Skin epidermis (tissue), 12 donors: Measurements from ENCODE around the gene HSPB2.
"Not testable (repeated sequence)": the region's sequence is repeated elsewhere in the genome, so short reads cannot be mapped to it uniquely, and the experiment has no call there.

ENCODE experiments used
- H3K27ac ChIP-seq, 21 experiments: fragments of 200-600 bp; sonication (generic) in 11 of 21; one replicate each; pipeline ENCODE4 v1.5.0; 2020; ENCODE audit warnings: mild to moderate bottlenecking in 3 of 21, inconsistent platforms in 2 of 21, moderate library complexity in 2 of 21
- H3K4me3 ChIP-seq, 7 experiments: fragments of 200-600 bp; sonication (generic) in 2 of 7; one replicate each; pipeline ENCODE4 v1.5.0; 2020; ENCODE audit warnings: inconsistent platforms in 2 of 7, mild to moderate bottlenecking in 2 of 7, moderate library complexity in 1 of 7

The HSPB2 gene

GRCh38 chr11:111911563-111912401 is 752 bp upstream of the HSPB2 start, which contains the start of gene CRYAB:
TSS of gene CRYAB (minus strand) at chr11:111911770. CDS start at chr11:111911724, 46 bp downstream.
- Histone ChIP-seq H3K27ac (peak within 1 kb of the TSS in 20 of 21 experiments; percentile 31 to 92 (median 77)), H3K4me3 (peak within 1 kb of the TSS; percentile 13 to 43 (median 27))

DNA sequence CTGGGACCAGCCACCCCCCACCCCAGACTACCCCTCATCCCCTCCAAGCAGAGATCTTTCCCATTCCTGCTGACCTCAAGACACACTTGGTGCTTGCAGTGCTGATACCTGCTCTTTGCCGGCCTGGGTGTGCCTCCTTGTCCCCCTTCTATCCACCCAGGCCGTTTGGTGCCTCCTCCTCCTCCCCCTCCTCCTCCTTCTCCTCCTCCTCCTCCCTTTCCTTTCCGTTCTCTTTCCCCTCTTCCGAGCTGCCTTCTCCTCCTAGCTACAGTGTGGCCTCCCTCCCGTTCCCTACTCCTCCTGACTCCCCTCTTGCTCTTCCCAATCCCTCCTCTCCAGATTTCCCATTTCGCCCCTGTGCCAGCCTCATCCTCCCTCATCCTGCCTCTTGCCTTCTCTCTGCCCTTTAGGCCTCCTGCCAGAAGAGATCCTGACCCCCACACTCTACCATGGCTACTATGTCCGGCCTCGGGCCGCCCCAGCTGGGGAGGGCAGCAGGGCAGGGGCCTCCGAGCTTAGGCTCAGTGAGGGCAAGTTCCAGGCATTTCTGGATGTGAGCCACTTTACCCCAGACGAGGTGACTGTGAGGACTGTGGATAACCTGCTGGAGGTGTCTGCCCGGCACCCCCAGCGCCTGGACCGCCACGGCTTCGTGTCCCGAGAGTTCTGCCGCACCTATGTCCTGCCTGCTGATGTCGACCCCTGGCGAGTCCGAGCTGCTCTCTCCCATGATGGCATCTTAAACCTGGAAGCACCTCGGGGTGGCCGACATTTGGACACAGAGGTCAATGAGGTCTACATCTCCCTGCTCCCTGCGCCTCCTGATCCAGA is 712 bp downstream of the HSPB2 start:
- Histone ChIP-seq H3K27ac (peak overlapping the region; percentile 29 to 92 (median 75)), H3K4me3 (peak overlapping the region; percentile 13 to 43 (median 27))

- peak overlapping the region in 3 of 7 experiments; percentile 29 to 43 (median 34) for H3K4me3 ChIP-seq
- peak overlapping the region in 19 of 21 experiments; percentile 47 to 92 (median 77) for H3K27ac ChIP-seq
Measured at GRCh38 chr11:111913997-111914396, 1.5 kb downstream of the HSPB2 start.

GRCh38 chr11:111916768-111917167 is 4.2 kb downstream of the HSPB2 start:
- no peak overlapping the region for H3K27ac ChIP-seq
- H3K4me3 ChIP-seq, result no peak overlapping the region

DNA sequence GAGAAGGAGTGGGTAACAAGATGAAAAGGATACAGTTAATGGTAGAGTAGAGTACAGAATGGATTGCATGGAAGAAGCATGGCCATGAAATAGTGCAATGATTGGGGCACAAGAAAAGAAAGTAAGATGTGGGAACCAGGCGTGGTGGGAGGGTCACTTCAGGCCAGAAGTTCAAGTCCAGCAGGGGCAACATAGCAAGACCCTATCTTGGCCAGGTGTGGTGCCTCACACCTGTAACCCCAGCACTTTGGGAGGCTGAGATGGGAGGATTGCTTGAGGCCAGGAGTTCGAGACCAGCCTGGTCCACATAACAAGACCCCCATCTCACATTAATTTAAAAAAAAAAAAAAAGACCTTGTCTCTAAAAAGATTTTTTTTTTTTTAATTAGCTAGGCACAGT is 4.8 kb downstream of the HSPB2 start:
- Histone ChIP-seq H3K27ac (no peak overlapping the region), H3K4me3 (no peak overlapping the region)

GRCh38 chr11:111917788-111918187 is 5.3 kb downstream of the HSPB2 start:
- H3K27ac ChIP-seq, result peak overlapping the region in 7 of 21 experiments; percentile 24 to 77 (median 66)
- H3K4me3 ChIP-seq, result no peak overlapping the region

- peak within 1 kb of the TSS in 14 of 21 experiments; percentile 3 to 78 (median 58) for H3K27ac ChIP-seq
Measured at GRCh38 chr11:111918390-111919256, 6.1 kb downstream of the HSPB2 start, which contains the start of gene C11orf52. TSS of gene C11orf52 (plus strand) at chr11:111918913. CDS start at chr11:111918973, 60 bp downstream.

GRCh38 chr11:111920908-111921307 is 8.4 kb downstream of the HSPB2 start:
- Histone ChIP-seq H3K27ac (no peak overlapping the region), H3K4me3 (no peak overlapping the region)

More at GRCh38 chr11:111918390-111919256, 6.1 kb downstream of the HSPB2 start, which contains the start of gene C11orf52:
- peak within 1 kb of the TSS in 2 of 7 experiments; percentile 11 to 24 for H3K4me3 ChIP-seq

DNA sequence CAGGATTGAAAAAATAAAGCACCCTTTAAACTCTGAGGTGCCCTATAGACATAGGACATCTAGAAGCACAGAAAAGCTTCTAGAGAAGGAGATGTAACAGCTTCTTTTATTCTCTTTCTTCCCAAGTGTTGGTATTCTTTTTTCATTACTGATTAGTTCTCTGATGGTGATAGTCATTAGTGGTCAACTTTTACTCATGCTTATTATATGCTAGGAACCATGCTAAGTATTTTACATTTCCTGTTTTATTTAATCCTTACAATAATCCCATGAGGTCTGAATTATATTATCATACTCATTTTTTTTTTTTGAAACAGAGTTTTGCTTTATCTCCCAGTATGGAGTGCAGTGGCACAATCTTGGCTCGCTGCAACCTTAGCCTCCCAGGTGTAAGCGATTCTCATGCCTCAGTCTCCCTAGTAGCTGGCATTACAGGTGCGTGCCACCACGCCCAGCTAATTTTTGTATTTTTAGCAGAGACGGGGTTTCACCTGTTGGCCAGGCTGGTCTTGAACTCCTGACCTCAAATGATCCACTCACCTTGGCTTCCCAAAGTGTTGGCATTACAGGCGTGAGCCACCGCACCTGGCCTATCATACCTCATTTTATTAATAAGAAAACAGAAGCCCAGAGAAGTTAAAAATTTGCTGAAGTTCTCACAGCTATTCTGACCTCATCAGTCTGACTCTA is 9.2 kb downstream of the HSPB2 start:
- no peak overlapping the region for H3K27ac ChIP-seq
- no peak overlapping the region for H3K4me3 ChIP-seq

- Histone ChIP-seq H3K4me3 (no peak overlapping the region), H3K27ac (peak overlapping the region in 16 of 21 experiments; percentile 2 to 89 (median 68))
Measured at GRCh38 chr11:111922803-111923202, 10.3 kb downstream of the HSPB2 start.

DNA sequence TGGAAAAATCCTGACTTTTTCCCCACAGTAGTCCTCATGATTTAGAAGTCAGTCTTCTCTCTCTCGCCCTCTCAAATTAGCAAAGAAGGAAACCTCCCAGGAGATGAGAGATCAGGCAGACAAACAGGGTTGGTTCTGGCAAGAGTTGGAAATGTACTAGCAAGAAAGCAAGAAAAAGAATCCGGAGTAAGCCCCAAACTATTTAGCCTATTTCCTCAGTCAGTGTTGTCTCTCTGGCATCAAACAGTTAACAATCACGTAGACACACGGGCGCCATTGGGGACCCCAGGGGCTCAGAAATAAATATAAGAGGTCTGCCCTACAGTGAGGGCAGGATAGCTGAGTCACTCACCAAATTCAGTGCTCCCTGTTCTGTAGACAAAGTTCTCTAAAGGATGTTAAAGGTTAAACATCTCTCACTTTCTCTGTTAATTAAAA is 10.8 kb downstream of the HSPB2 start:
- no peak overlapping the region for H3K4me3 ChIP-seq
- peak overlapping the region in 16 of 21 experiments; percentile 2 to 89 (median 68) for H3K27ac ChIP-seq

DNA sequence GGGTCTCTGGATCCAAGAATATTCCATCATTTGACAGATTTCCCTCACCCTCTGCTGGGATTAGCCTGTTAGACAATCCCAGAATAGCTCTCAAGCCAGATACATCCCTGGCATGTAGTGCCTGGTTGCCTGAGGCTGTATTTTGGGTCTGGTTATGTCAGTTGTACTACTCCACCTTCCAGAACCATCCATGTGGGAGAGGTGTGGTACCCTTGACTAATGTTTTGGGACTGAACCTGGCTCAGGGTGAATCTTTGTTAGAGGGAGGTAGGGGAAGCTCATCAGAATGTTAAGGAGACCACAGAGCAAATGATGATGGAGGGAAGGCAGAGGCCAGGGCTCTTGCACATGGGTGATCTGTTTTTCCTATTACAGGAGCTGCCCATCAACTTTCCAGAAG is 11.4 kb downstream of the HSPB2 start:
- H3K4me3 ChIP-seq, result no peak overlapping the region
- H3K27ac ChIP-seq, result peak overlapping the region in 15 of 21 experiments; percentile 2 to 89 (median 69)

DNA sequence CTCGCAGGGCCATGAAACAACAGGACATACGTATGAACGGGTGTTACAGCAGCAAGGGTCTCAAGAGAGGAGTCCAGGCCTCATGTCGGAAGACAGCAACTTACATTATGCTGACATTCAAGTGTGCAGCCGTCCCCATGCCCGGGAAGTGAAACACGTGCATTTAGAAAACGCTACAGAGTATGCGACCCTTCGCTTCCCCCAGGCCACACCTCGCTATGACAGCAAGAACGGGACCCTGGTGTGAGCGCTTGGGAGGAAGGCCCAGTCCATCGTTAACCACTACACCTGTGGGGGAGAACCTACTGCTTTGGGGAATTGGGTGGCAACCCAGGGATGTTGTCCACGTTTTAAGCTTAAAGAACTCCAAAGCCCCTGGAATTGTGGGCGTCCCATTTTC is 13.4 kb downstream of the HSPB2 start:
- H3K27ac ChIP-seq, result peak overlapping the region in 16 of 21 experiments; percentile 57 to 89 (median 78)
- H3K4me3 ChIP-seq, result no peak overlapping the region

- Histone ChIP-seq H3K27ac (peak overlapping the region in 19 of 21 experiments; percentile 10 to 89 (median 77)), H3K4me3 (peak overlapping the region; percentile 24 to 41 (median 29))
Measured at GRCh38 chr11:111926505-111927391, 14.2 kb downstream of the HSPB2 start.

DNA sequence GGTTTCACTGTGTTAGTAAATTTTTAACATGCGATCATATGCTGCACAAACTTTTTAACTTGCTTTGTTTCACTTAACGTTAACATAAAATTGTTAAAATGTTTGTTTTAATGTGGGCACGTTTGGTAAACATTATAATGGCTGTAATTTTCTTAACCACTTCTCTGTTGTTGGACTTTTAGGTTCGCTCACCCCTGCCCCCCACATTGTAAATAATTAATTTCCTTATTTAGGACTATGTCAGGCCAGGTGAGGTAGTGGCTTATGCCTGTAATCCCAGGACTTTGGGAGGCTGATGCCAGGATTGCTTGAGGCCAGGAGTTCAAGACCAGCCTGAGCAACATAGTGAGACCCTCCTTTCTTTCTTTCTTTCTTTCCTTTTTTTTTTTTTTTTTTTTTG is 17.9 kb downstream of the HSPB2 start:
- H3K4me3 ChIP-seq, result no peak overlapping the region
- no peak overlapping the region for H3K27ac ChIP-seq

DNA sequence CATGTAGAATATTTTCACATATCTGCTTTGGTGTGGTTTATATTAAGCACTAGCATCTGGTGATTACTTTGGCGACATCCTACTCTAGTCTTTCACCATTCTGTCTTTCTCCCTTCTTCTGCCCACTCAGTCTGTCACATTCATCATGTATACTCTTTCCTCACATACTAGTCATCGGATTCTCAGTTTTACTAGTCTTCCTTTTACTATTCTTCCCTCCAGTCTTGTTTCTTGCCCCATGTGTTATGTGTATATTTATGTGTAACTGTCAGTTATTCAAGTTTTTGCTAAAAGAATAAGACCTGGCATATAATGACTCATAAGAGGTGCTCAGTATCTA is 20.0 kb downstream of the HSPB2 start:
- H3K27ac ChIP-seq, result no peak overlapping the region
- no peak overlapping the region for H3K4me3 ChIP-seq

DNA sequence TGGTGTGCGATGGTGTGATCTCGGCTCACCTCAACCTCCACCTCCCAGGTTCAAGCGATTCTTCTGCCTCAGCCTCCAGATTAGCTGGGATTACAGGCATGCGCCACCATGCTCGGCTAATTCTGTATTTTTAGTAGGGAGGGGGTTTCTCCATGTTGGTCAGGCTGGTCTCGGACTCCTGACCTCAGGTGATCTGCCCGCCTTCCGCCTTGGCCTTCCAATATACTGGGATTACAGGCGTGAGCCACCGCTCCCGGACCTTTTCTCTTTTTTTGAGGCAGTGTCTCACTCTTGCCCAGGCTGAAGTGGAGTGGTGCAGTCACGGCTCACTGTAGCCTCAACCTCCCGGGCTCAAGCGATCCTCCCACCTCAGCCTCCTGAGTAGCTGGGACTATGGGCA is 20.6 kb downstream of the HSPB2 start:
- H3K27ac ChIP-seq, result not testable (repeated sequence)

GRCh38 chr11:111933872-111934271 is 21.3 kb downstream of the HSPB2 start:
- H3K4me3 ChIP-seq, result no peak overlapping the region
- H3K27ac ChIP-seq, result no peak overlapping the region

More for the DNA sequence above, 20.6 kb downstream of the HSPB2 start:
- H3K4me3 ChIP-seq, result not testable (repeated sequence)
